ENCODE data around the gene MAP7D1.

- TF ChIP-seq CTCF (IDR thresholded peaks at IDR 0.05; ENCODE audit: insufficient read depth, low read length, poor library complexity, severe bottlenecking): no peak
- no peak for TF ChIP-seq EZH2phosphoT487 (conservative IDR thresholded peaks at IDR 0.05; ENCODE audit: low read length)
Observed at GRCh38 chr1:36166938-36167905, 11.3 kb downstream of the MAP7D1 start.

Measured in SU-DHL-6 (cell line).